ENCODE data around the gene MT1G.
"Not testable (repeated sequence)": the region's sequence is repeated elsewhere in the genome, so short reads cannot be mapped to it uniquely, and the experiment has no call there.

MT1G gene

GRCh38 chr16:56637814-56638750 is 29.8 kb downstream of the MT1G start, which contains the start of gene MT1A:
TSS of gene MT1A (plus strand) at chr16:56638666. CDS start at chr16:56638739, 73 bp downstream.
- DNase-seq (ENCODE audit: low spot score), result peak; percentile 77

GRCh38 chr16:56636616-56637413 is 31.1 kb downstream of the MT1G start:
- no peak for DNase-seq (ENCODE audit: low spot score)

GRCh38 chr16:56635441-56635967 is 32.4 kb downstream of the MT1G start:
- DNase-seq (ENCODE audit: low spot score), result no peak

- DNase-seq (ENCODE audit: low spot score), result no peak
Measured at GRCh38 chr16:56634715-56635440, 33.0 kb downstream of the MT1G start.

DNA sequence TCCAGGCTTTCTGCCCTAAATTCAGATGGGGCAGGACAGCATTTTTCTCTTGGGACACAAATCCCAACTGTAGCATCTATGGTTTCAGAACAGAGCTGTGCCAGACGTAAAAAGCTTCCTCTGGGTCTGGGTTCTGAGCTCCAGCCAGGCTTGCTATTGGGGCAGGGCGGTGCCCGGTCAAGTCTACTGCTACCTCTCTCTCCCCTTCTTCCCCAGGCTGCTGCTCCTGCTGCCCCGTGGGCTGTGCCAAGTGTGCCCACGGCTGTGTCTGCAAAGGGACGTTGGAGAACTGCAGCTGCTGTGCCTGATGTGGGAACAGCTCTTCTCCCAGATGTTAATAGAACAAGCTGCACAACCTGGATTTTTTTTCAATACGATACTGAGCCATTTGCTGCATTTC is 34.3 kb downstream of the MT1G start:
- no peak for DNase-seq (ENCODE audit: low spot score)

DNA sequence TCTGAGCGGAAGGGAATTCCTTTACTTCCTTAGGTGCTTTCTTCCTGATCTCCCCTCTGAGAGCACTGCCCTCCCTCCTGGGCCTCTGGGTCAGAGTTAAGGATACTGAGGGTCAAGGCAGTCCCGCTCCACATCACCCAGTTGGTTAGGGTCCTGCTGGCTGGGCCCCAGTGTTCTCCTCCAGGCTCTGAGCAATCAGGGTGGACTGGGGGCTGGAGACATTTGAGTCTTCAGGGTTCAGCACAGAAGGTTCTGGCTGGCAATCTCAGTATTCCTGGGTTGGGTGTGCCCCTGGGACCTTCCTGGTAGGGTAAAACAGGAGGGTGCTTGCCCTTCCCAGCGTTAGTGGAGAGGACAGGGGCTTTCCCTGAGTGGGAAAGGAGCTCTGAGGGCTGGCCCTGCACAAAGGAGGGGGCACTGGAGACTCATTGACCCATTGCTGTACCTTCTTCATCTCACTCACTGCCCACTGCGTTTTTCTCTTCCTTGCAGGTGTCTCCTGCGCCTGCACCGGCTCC is 35.0 kb downstream of the MT1G start:
- DNase-seq (ENCODE audit: low spot score), result no peak

- DNase-seq (ENCODE audit: low spot score), result no peak
Measured at GRCh38 chr16:56632156-56632847, 35.6 kb downstream of the MT1G start, which contains the start of gene MT1M. TSS of gene MT1M (plus strand) at chr16:56632659. CDS start at chr16:56632732, 73 bp downstream.

DNA sequence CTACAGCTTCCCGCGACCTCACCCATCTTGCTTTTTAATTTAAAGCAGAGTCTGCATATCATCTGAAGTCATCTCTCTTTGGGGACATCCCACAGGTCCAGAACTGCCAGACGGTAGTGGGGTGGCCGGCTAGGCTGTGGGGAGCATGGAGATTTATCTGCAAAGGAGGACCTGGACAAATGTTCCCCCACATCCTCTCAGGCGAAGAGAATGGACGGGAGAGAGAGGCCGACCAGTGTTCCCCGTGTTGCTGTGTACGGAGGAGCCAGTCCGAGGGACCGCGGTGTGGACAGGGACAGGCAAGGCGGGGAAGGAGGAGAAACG is 36.1 kb downstream of the MT1G start:
- DNase-seq (ENCODE audit: low spot score), result no peak

GRCh38 chr16:56631197-56631596 is 36.7 kb downstream of the MT1G start:
- no peak for DNase-seq (ENCODE audit: low spot score)

DNA sequence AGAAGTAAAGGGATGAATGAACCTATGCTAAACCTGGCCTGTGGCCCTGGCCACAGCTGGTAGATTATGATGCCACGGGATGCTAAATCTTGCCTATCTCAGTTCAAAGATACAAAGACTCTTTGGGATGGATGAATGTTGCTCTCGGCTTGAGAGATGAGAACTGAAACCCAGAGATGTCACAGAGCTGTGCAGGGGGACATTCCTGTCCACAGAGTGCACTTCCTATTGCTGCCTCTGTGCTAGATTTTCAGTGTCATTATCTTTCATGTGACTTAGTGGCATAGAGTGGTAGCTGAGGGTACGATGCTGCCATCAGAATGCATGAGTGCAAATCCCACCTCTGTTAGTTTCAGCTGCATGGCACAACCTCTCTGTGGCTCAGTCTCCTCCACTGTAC is 37.7 kb downstream of the MT1G start:
- DNase-seq (ENCODE audit: low spot score), result no peak

GRCh38 chr16:56629531-56629930 is 38.3 kb downstream of the MT1G start:
- no peak for DNase-seq (ENCODE audit: low spot score)

GRCh38 chr16:56628486-56629350 is 39.1 kb downstream of the MT1G start:
- no peak for DNase-seq (ENCODE audit: low spot score)

GRCh38 chr16:56626685-56627084 is 41.2 kb downstream of the MT1G start:
- no peak for DNase-seq (ENCODE audit: low spot score)

DNA sequence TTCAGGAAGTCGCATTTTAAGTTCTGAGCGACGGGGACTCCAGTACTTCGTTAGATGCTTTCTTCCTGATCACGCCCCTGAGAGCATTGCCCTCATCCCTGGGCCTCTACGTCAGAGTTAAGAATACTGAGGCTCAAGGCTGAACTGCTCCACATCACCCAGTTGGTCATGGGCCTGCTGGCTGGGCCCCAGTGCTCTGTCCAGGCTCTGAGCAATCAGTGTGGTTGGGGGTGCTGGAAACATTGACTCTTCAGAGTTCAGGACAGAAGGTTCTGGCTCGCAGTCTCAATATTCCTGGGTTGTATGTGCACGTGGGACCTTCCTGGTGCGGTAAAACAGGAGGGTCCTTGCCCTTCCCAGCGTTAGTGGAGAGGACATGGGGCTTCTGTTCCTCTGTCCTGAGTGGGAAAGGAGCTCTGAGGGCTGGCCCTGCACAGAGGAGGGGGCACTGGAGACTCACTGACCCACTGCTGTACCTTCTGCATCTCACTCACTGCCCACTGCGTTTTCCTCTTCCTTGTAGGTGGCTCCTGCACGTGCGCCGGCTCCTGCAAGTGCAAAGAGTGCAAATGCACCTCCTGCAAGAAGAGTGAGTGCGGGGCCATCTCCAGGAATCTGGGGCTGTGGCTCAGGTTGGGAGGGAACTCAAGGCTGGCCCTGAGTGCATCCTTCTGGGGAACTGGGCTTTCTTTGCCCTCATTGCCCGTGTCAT is 41.8 kb downstream of the MT1G start:
- DNase-seq (ENCODE audit: low spot score), result no peak

DNA sequence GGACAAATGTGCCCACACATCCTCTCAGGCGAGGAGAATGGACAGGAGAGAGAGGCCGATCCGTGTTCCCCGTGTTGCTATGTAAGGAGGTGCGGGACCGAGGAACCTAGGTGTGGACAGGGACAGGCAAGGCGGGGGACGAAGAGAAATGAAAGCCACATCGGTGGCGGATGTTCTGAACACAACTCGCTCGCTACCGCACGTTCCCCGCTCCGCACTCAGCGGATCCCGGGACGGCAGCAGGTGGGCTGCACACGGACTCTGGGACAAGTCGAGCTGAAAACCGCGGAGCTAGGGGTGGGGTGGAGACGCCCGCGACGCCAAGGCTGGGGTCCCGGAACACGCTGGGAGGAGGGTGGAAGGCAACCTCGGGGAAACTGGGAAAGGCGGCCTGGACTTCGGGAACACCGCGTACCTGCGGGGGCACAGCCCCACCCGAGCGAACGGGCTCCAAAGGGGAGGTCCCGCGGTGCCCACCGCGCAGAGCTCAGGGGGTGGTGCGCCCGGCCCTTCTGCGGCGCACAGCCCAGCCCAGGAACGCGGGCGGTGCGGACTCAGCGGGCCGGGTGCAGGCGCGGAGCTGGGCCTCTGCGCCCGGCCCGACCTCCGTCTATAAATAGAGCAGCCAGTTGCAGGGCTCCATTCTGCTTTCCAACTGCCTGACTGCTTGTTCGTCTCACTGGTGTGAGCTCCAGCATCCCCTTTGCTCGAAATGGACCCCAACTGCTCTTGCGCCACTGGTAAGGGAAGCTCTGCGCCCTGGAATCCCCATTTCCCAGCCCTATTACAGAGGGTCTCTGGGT is 42.5 kb downstream of the MT1G start, which contains the start of gene MT1E:
Gene MT1E (plus strand): TSS at position 642 of the 803 bp plus-strand sequence. CDS start 71 bp downstream, at position 713.
- DNase-seq (ENCODE audit: low spot score), result peak; percentile 44

- DNase-seq (ENCODE audit: low spot score), result no peak
Measured at GRCh38 chr16:56623637-56624036, 44.2 kb downstream of the MT1G start.

GRCh38 chr16:56623184-56623583 is 44.7 kb downstream of the MT1G start:
- not testable (repeated sequence) for DNase-seq (ENCODE audit: low spot score)

- not testable (repeated sequence) for DNase-seq (ENCODE audit: low spot score)
Measured at GRCh38 chr16:56621665-56622445, 46.0 kb downstream of the MT1G start.

Data from LoVo (cell line).